PFSK-1 (cell line): Measurements from ENCODE around the gene LGALS9.

ENCODE experiments used
- FOXP2 ChIP-seq: optimal IDR thresholded peaks from 2 replicates; pipeline ENCODE3; 2011; ENCODE audit warnings: borderline replicate concordance, control low read depth, inconsistent platforms; ENCODE audit not compliant: insufficient read depth; ENCODE audit errors: extremely low read length, extremely low read depth
- POLR2AphosphoS5 ChIP-seq: IDR thresholded peaks from 2 replicates; pipeline ENCODE4 v1.6.1; 2012; ENCODE audit warnings: low read depth, mild to moderate bottlenecking, control low read depth, low read length, moderate library complexity
- SIN3A ChIP-seq: IDR thresholded peaks from 2 replicates; pipeline ENCODE4 v1.6.1; 2012; ENCODE audit warnings: mild to moderate bottlenecking, low read length, moderate library complexity, borderline replicate concordance; ENCODE audit not compliant: insufficient read depth
- TAF1 ChIP-seq: IDR thresholded peaks from 2 replicates; pipeline ENCODE4 v1.6.1; 2012; ENCODE audit warnings: low read length, control low read depth, borderline replicate concordance; ENCODE audit not compliant: insufficient read depth
- TF ChIP-seq, protein P1 (sequence below), 2 experiments: IDR thresholded peaks; 2 replicates each; pipeline versions ENCODE4 v1.6.1 to v1.8.0; 2011 to 2012; ENCODE audit warnings: low read depth in 2 of 2, low read length in 2 of 2, control low read depth in 1 of 2, inconsistent platforms in 1 of 2, mild to moderate bottlenecking in 1 of 2, moderate library complexity in 1 of 2; ENCODE audit not compliant: insufficient read depth in 1 of 2

Gene LGALS9

GRCh38 chr17:27631411-27631760 lies 398 bp downstream of the LGALS9 start:
- TF ChIP-seq POLR2AphosphoS5 (no peak), FOXP2 (no peak), TAF1 (no peak), SIN3A (no peak)
- TF ChIP-seq, protein P1, sequence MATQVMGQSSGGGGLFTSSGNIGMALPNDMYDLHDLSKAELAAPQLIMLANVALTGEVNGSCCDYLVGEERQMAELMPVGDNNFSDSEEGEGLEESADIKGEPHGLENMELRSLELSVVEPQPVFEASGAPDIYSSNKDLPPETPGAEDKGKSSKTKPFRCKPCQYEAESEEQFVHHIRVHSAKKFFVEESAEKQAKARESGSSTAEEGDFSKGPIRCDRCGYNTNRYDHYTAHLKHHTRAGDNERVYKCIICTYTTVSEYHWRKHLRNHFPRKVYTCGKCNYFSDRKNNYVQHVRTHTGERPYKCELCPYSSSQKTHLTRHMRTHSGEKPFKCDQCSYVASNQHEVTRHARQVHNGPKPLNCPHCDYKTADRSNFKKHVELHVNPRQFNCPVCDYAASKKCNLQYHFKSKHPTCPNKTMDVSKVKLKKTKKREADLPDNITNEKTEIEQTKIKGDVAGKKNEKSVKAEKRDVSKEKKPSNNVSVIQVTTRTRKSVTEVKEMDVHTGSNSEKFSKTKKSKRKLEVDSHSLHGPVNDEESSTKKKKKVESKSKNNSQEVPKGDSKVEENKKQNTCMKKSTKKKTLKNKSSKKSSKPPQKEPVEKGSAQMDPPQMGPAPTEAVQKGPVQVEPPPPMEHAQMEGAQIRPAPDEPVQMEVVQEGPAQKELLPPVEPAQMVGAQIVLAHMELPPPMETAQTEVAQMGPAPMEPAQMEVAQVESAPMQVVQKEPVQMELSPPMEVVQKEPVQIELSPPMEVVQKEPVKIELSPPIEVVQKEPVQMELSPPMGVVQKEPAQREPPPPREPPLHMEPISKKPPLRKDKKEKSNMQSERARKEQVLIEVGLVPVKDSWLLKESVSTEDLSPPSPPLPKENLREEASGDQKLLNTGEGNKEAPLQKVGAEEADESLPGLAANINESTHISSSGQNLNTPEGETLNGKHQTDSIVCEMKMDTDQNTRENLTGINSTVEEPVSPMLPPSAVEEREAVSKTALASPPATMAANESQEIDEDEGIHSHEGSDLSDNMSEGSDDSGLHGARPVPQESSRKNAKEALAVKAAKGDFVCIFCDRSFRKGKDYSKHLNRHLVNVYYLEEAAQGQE (IDR thresholded peaks at IDR 0.05; ENCODE audit: insufficient read depth in 1 of 2, low read depth in 2 of 2, low read length in 2 of 2) = no peak

GRCh38 chr17:27631897-27632725 lies 1.1 kb downstream of the LGALS9 start:
- TF ChIP-seq FOXP2 (no peak), SIN3A (no peak), POLR2AphosphoS5 (no peak), TAF1 (no peak)
- TF ChIP-seq, protein P1 (IDR thresholded peaks at IDR 0.05; ENCODE audit: insufficient read depth in 1 of 2, low read depth in 2 of 2, low read length in 2 of 2) = no peak

GRCh38 chr17:27633312-27634025 lies 2.5 kb downstream of the LGALS9 start:
- TF ChIP-seq POLR2AphosphoS5 = no peak
- TF ChIP-seq FOXP2 = no peak
- TF ChIP-seq, protein P1 (IDR thresholded peaks at IDR 0.05; ENCODE audit: insufficient read depth in 1 of 2, low read depth in 2 of 2, low read length in 2 of 2) = no peak
- no peak for TF ChIP-seq TAF1
- TF ChIP-seq SIN3A = no peak

DNA sequence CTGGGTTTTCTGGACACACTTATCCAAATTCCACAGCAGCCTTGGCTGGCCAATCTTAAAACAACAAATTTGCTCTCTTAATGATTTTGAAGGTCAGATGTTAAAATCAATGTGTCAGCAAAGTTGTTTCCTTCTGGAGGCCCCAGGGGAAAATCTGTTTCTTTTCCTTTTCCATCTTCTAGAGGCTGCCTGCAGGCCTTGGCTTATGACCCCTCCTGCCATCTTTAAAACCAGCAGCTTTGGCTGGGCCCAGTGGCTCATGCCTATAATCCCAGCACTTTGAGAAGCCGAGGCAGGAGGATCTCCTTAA lies 3.0 kb downstream of the LGALS9 start:
- TF ChIP-seq SIN3A (no peak), POLR2AphosphoS5 (no peak), FOXP2 (no peak), TAF1 (no peak)
- TF ChIP-seq, protein P1 (IDR thresholded peaks at IDR 0.05; ENCODE audit: insufficient read depth in 1 of 2, low read depth in 2 of 2, low read length in 2 of 2) = no peak
